K562 (cell line): Measurements from ENCODE around the gene TCF20. TPM values are rescaled to one million over a fixed set of nuclear protein-coding genes. Genes with fewer than 3 reads are reported as not detected.
A peak's percentile ranks its signal among the peaks of the same experiment; 100 is the strongest.

Source experiments
- ATAC-seq: fragments of 200-7000 bp; cut with Tn5 transposase; 3 replicates; pipeline ENCODE4 v1.9.1; 2020; ENCODE audit warnings: moderate library complexity
- BruUV-seq: library from RNA; stranded (reverse); fragments of 400-500 nt; replicated peaks from 2 replicates; lab custom pipeline; 2021; lab: Mats Ljungman, UMichigan
- CTCF ChIA-PET: fragments of 300-600 bp; formaldehyde crosslinking; extraction: SDS; loops from one replicate; lab custom pipeline; 2021; ENCODE audit warnings: low intra/inter-chr PET ratio; lab: Yijun Ruan, JAX
- POLR2A ChIA-PET: fragments of 300-600, 350-650 bp; sonication (Branson Sonifier 250); formaldehyde crosslinking; extraction: SDS; loops from one replicate; lab custom pipeline; 2021; ENCODE audit warnings: antibody characterized with exemption, inconsistent platforms; lab: Yijun Ruan, JAX
- DNase-seq, 4 experiments: peaks; one replicate each; pipeline versions ENCODE4 v3.0.0 to v3.0.0-alpha.2; 2011 to 2018; ENCODE audit warnings: low spot score in 3 of 4, mixed read lengths in 3 of 4; ENCODE audit errors: extremely low read depth in 1 of 4
- FAIRE-seq: peaks from 2 replicates; lab custom pipeline; 2011; peaks lifted over from hg19 to GRCh38; lab: Jason Lieb, UNC
- H2AFZ ChIP-seq: 2 replicates; pipeline ENCODE4 v1.6.0; 2011; ENCODE audit warnings: low read depth, low read length, control low read depth, inconsistent platforms
- H3K27ac ChIP-seq: fragments of 200-600 bp; 3 replicates; pipeline ENCODE4 v1.8.0; 2011; ENCODE audit warnings: low read depth, mild to moderate bottlenecking, control low read depth, inconsistent platforms, low read length, moderate library complexity, mixed read lengths; ENCODE audit errors: extremely low read depth
- H3K27me3 ChIP-seq, 2 experiments: fragments of 300-600 bp in 1 of 2; 2 replicates in 1 of 2; 3 replicates in 1 of 2; pipeline versions ENCODE4 v1.6.0 to v1.8.0; 2011; ENCODE audit warnings: inconsistent platforms in 2 of 2, low read length in 2 of 2, mild to moderate bottlenecking in 1 of 2, mixed read lengths in 1 of 2, moderate library complexity in 1 of 2; ENCODE audit not compliant: control insufficient read depth in 2 of 2, insufficient read depth in 2 of 2
- H3K36me3 ChIP-seq: fragments of 300-600 bp; 3 replicates; pipeline ENCODE4 v1.8.0; 2011; ENCODE audit warnings: mild to moderate bottlenecking, low read length, inconsistent platforms; ENCODE audit not compliant: control insufficient read depth, insufficient read depth
- H3K4me1 ChIP-seq, 2 experiments: fragments of 200-600 bp in 1 of 2; replicated peaks in 1 of 2; 2 replicates in 1 of 2; 3 replicates in 1 of 2; pipeline versions ENCODE4 v1.5.1 to v1.8.0; 2011; ENCODE audit warnings: inconsistent platforms in 2 of 2, low read length in 2 of 2, mild to moderate bottlenecking in 1 of 2, mixed read lengths in 1 of 2, moderate library complexity in 1 of 2; ENCODE audit not compliant: control insufficient read depth in 2 of 2, insufficient read depth in 2 of 2
- H3K4me2 ChIP-seq: 2 replicates; pipeline ENCODE4 v1.6.1; 2011; ENCODE audit warnings: low read length, control low read depth, inconsistent platforms, mixed read lengths; ENCODE audit not compliant: insufficient read depth
- H3K4me3 ChIP-seq: fragments of 200-600 bp; sonication (generic), shearing (Covaris generic); 2 replicates; pipeline ENCODE4 v1.5.1; 2016; ENCODE audit warnings: control low read depth, inconsistent platforms
- H3K79me2 ChIP-seq: fragments of 200-600 bp; 3 replicates; pipeline ENCODE4 v1.8.0; 2011; ENCODE audit warnings: low read length, inconsistent platforms; ENCODE audit not compliant: control insufficient read depth, insufficient read depth
- H3K9ac ChIP-seq, 2 experiments: 2 replicates each; pipeline versions ENCODE4 v1.6.0 to v1.6.1; 2011; ENCODE audit warnings: low read depth in 2 of 2, low read length in 2 of 2, control low read depth in 1 of 2, inconsistent platforms in 1 of 2, mild to moderate bottlenecking in 1 of 2, mixed read lengths in 1 of 2; ENCODE audit not compliant: insufficient read depth in 1 of 2
- H3K9me1 ChIP-seq: one replicate; pipeline ENCODE4 v1.6.0; 2011; ENCODE audit warnings: inconsistent platforms, mild to moderate bottlenecking, low read length, moderate library complexity; ENCODE audit not compliant: control insufficient read depth, insufficient read depth
- H3K9me3 ChIP-seq: replicated peaks from 2 replicates; pipeline ENCODE4 v1.5.1; 2011; ENCODE audit warnings: low read depth, low read length, inconsistent platforms; ENCODE audit not compliant: control insufficient read depth, insufficient read depth
- H4K20me1 ChIP-seq: replicated peaks from 2 replicates; pipeline ENCODE4 v1.6.1; 2011; ENCODE audit warnings: low read length, inconsistent platforms, mixed read lengths; ENCODE audit not compliant: control insufficient read depth, insufficient read depth
- CCNT2 ChIP-seq: IDR thresholded peaks from 2 replicates; pipeline ENCODE4 v1.6.1; 2011; ENCODE audit warnings: borderline replicate concordance, low read depth, mild to moderate bottlenecking, moderate library complexity, mixed read lengths, low read length; ENCODE audit not compliant: insufficient read length; ENCODE audit errors: extremely low read depth
- DIDO1 ChIP-seq: fragments of 450-650 bp; IDR thresholded peaks from 2 replicates; pipeline ENCODE4 v1.6.1; 2016; ENCODE audit warnings: low read depth, missing biosample characterization, missing genetic modification characterization
- DMBX1 ChIP-seq: fragments of 250-450 bp; sonication (Bioruptor Pico); IDR thresholded peaks from 2 replicates; pipeline ENCODE4 v1.8.0; 2022; ENCODE audit warnings: inconsistent platforms, mild to moderate bottlenecking, moderate library complexity, borderline replicate concordance
- ETS1 ChIP-seq: conservative IDR thresholded peaks from 2 replicates; pipeline ENCODE4 v1.6.1; 2011; ENCODE audit warnings: low read depth, mild to moderate bottlenecking, low read length; ENCODE audit not compliant: control insufficient read depth
- HDAC6 ChIP-seq: IDR thresholded peaks from 2 replicates; pipeline ENCODE4 v1.6.1; 2012; ENCODE audit warnings: low read depth, mild to moderate bottlenecking, control low read depth, inconsistent platforms, low read length, moderate library complexity
- HMG20B ChIP-seq: fragments of 250-450 bp; sonication (Bioruptor Pico); IDR thresholded peaks from 2 replicates; pipeline ENCODE4 v1.5.0; 2021; ENCODE audit warnings: mild to moderate bottlenecking
- MYNN ChIP-seq, 2 experiments: sonication (generic); formaldehyde crosslinking in 1 of 2; IDR thresholded peaks; 2 replicates each; pipeline versions ENCODE4 v1.5.0 to v1.6.1; 2016 to 2020; ENCODE audit warnings: antibody characterized with exemption in 1 of 2, missing genetic modification reagents in 1 of 2
- SIRT6 ChIP-seq: IDR thresholded peaks from one replicate; pipeline ENCODE4 v1.6.1; 2012; ENCODE audit warnings: low read depth, mild to moderate bottlenecking, control low read depth, inconsistent platforms, low read length, moderate library complexity
- SPI1 ChIP-seq: IDR thresholded peaks from 2 replicates; pipeline ENCODE4 v1.6.1; 2011; ENCODE audit warnings: low read depth, low read length, control low read depth, borderline replicate concordance
- STAT5A ChIP-seq: IDR thresholded peaks from 2 replicates; pipeline ENCODE4 v1.6.1; 2012; ENCODE audit warnings: low read length, inconsistent platforms, borderline replicate concordance
- TBP ChIP-seq: optimal IDR thresholded peaks from 2 replicates; pipeline ENCODE3; 2011; ENCODE audit warnings: low read depth, low read length, improper control_type of control experiment
- TOE1 ChIP-seq, 2 experiments: fragments of 450-650 bp in 1 of 2; sonication (generic) in 1 of 2; formaldehyde crosslinking in 1 of 2; IDR thresholded peaks; 2 replicates each; pipeline versions ENCODE4 v1.7.1 to v1.8.0; 2016 to 2022; ENCODE audit warnings: borderline replicate concordance in 2 of 2, mild to moderate bottlenecking in 2 of 2, antibody characterized with exemption in 1 of 2, inconsistent platforms in 1 of 2, low read depth in 1 of 2, missing genetic modification reagents in 1 of 2, moderate library complexity in 1 of 2
- ZNF212 ChIP-seq: fragments of 450-650 bp; formaldehyde crosslinking; IDR thresholded peaks from 2 replicates; pipeline ENCODE4 v1.4.0; 2020; ENCODE audit warnings: mild to moderate bottlenecking
- ZNF263 ChIP-seq: sonication (generic); formaldehyde crosslinking; IDR thresholded peaks from 2 replicates; pipeline ENCODE4 v1.8.0; 2022; ENCODE audit warnings: mild to moderate bottlenecking, missing genetic modification reagents, borderline replicate concordance
- ZNF75A ChIP-seq: fragments of 450-650 bp; formaldehyde crosslinking; IDR thresholded peaks from 2 replicates; pipeline ENCODE4 v1.4.0; 2020; ENCODE audit warnings: mild to moderate bottlenecking
- WGBS: fragments of 100-300 bp; shearing (Covaris generic); methylation state at CpG from one replicate; pipeline ENCODE4 v1.1.6; 2016; ENCODE audit warnings: low coverage, mixed read lengths; ENCODE audit not compliant: insufficient coverage; ENCODE audit errors: missing lambda C conversion rate; 5-methylcytosine and 5-hydroxymethylcytosine counted together
- in situ Hi-C: fragments of 300-500 bp; cut with MboI; formaldehyde crosslinking; loops from 4 replicates; pipeline ENCODE4 v1.15.0; 2018; ENCODE audit warnings: inconsistent platforms, mixed read lengths
- intact Hi-C: fragments of 100-400 bp; cut with micrococcal nuclease; formaldehyde crosslinking; loops from 2 replicates; pipeline ENCODE4 v1.14.2; 2022
- polyA plus RNA-seq, 8 experiments: library from polyadenylated mRNA; depleted of rRNA in 4 of 8; stranded (reverse) in 5 of 8; unstranded in 3 of 8; fragments of >200 nt; fragmentation: Nextera tagmentation in 2 of 8; fragmentation: Illumina TruSeq in 1 of 8; extraction: Ambion mirVana in 2 of 8; extraction: Trizol in 1 of 8; gene quantifications; 2 replicates each; pipeline versions ENCODE4 v1.2.1 to v1.2.3, GENCODE V29; 2011 to 2014; ENCODE audit warnings: inconsistent platforms in 1 of 8, missing spikeins in 1 of 8
- total RNA-seq, 7 experiments: library from RNA; depleted of rRNA in 6 of 7; stranded (reverse); fragments of >200 nt in 6 of 7; fragmentation: Illumina TruSeq in 2 of 7; extraction: Trizol in 2 of 7; gene quantifications; 2 replicates each; pipeline versions ENCODE4 v1.2.1 to v1.2.3, GENCODE V29; 2011 to 2021; ENCODE audit warnings: low replicate concordance in 1 of 7
- TF ChIP-seq, protein P1 (sequence below): fragments of 450-650 bp; conservative IDR thresholded peaks from 2 replicates; pipeline ENCODE4 v1.6.1; 2016; ENCODE audit warnings: missing genetic modification characterization, low read depth, mild to moderate bottlenecking, control low read depth, missing compliant biosample characterization
- TF ChIP-seq, protein P2 (sequence below): fragments of 450-650 bp; formaldehyde crosslinking; IDR thresholded peaks from 2 replicates; pipeline ENCODE4 v1.4.0; 2022; ENCODE audit warnings: missing genetic modification characterization

The TCF20 gene
- total and polyA plus RNA-seq, 9 of the 15 experiments (the other 6 are each of a cell fraction or from before 2014, with no cell fraction given), result 0.35 to 43.6 (median 17.5) TPM

- Histone ChIP-seq H3K4me2 (peak overlapping the region; percentile 49; the same call in 1 of the 2 replicates), H3K27ac (peak overlapping the region; percentile 61; the same call in 1 of the 3 replicates), H3K9me1 (no peaks in the 10 kb centered on the region), H3K36me3 (no peaks in the 10 kb centered on the region), H3K4me1 (peaks cover 18 to 53% of the 10 kb centered on the region in 2 experiments), H3K9me3 (no peaks in the 10 kb centered on the region), H3K79me2 (no peaks in the 10 kb centered on the region), H3K27me3 (peaks cover 0 to 4% of the 10 kb centered on the region in 2 experiments; a peak in 2 of 5 replicates), H3K9ac (peak overlapping the region in 1 of 2 experiments; percentile 79; a peak in 2 of 4 replicates), H3K4me3 (no peak overlapping the region), H2AFZ (peak overlapping the region; percentile 59; the same call in 1 of the 2 replicates), H4K20me1 (no peaks in the 10 kb centered on the region)
- peak; percentile 59 for ATAC-seq
- FAIRE-seq, result no peak
- in situ Hi-C loops (no loop called here), intact Hi-C loops (no loop called here)
- WGBS, result 32% methylated on average over 6 of the region's 19 CpGs
- CTCF ChIA-PET, result no interaction called here
- DNase-seq, result peak; percentile 55 to 63 (median 56)
- POLR2A ChIA-PET, result interaction anchor here (0.6 kb wide), 2 partner anchors 19 to 127 kb away, joined by 3 read pairs; no protein-coding TSS in a partner anchor
- BruUV-seq, result no TSS peak
- TF ChIP-seq SIRT6 (no peak), ZNF212 (CRISPR knock-in tag) (no peak), HMG20B (CRISPR knock-in tag) (no peak), MYNN (IDR thresholded peaks at IDR 0.05) (no peak), MYNN (CRISPR knock-in tag; IDR thresholded peaks at IDR 0.05) (no peak), DIDO1 (no peak), ETS1 (no peak), CCNT2 (no peak), STAT5A (no peak), SPI1 (peak; percentile 52; the same call in 1 of the 2 replicates), HDAC6 (no peak), TOE1 (IDR thresholded peaks at IDR 0.05; ENCODE audit: borderline replicate concordance) (0 out of 2 replicates have a peak, but pooled peaks have one; percentile 34), TOE1 (CRISPR knock-in tag; IDR thresholded peaks at IDR 0.05; ENCODE audit: borderline replicate concordance, low read depth) (no peak), DMBX1 (no peak), ZNF263 (CRISPR knock-in tag) (peak; percentile 92), ZNF75A (CRISPR knock-in tag) (no peak), TBP (no peak)
- TF ChIP-seq, protein P1, sequence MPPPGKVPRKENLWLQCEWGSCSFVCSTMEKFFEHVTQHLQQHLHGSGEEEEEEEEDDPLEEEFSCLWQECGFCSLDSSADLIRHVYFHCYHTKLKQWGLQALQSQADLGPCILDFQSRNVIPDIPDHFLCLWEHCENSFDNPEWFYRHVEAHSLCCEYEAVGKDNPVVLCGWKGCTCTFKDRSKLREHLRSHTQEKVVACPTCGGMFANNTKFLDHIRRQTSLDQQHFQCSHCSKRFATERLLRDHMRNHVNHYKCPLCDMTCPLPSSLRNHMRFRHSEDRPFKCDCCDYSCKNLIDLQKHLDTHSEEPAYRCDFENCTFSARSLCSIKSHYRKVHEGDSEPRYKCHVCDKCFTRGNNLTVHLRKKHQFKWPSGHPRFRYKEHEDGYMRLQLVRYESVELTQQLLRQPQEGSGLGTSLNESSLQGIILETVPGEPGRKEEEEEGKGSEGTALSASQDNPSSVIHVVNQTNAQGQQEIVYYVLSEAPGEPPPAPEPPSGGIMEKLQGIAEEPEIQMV (tag), result no peak
- TF ChIP-seq, protein P2, sequence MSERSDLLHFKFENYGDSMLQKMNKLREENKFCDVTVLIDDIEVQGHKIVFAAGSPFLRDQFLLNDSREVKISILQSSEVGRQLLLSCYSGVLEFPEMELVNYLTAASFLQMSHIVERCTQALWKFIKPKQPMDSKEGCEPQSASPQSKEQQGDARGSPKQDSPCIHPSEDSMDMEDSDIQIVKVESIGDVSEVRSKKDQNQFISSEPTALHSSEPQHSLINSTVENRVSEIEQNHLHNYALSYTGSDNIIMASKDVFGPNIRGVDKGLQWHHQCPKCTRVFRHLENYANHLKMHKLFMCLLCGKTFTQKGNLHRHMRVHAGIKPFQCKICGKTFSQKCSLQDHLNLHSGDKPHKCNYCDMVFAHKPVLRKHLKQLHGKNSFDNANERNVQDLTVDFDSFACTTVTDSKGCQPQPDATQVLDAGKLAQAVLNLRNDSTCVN (CRISPR knock-in tag), result no peak
These were observed 29.3 kb upstream of the TCF20 start for GRCh38 chr22:42299586-42300258.
